HG03575 (cell line): Measurements from ENCODE around the gene SLC39A3.

Experiments
- ATAC-seq: cut with Tn5 transposase; IDR thresholded peaks from one replicate; pipeline ENCODE4 v1.9.1; 2021; ENCODE audit not compliant: unreplicated experiment, insufficient number of reproducible peaks, low FRiP score; ENCODE audit errors: extremely low read depth

Gene SLC39A3

GRCh38 chr19:2690856-2691255 lies 49.0 kb downstream of the SLC39A3 start:
- no peak for ATAC-seq

GRCh38 chr19:2686360-2686759 lies 53.5 kb downstream of the SLC39A3 start:
- no peak for ATAC-seq

- ATAC-seq = no peak
These were observed 54.6 kb downstream of the SLC39A3 start for GRCh38 chr19:2685204-2685704.

GRCh38 chr19:2683430-2684003 lies 56.3 kb downstream of the SLC39A3 start:
- ATAC-seq = no peak
